ENCODE data around the gene MACROD1. TPM values are rescaled to one million over a fixed set of nuclear protein-coding genes. Genes with fewer than 3 reads are reported as not detected.

The MACROD1 gene
- total and polyA plus RNA-seq, 10 of the 15 experiments (the other 5 are each of a cell fraction or from before 2014, with no cell fraction given) = 1.2 to 22.7 (median 11.3) TPM; not detected in 1

- Histone ChIP-seq H3K36me3 (ENCODE audit: control insufficient read depth in 2 of 2, insufficient read depth in 2 of 2, low read length in 1 of 2) (peaks cover 23 to 30% of the 10 kb centered on the region in 2 experiments; a peak in 3 of 4 replicates), H3K27ac (ENCODE audit: control insufficient read depth, insufficient read depth) (peak overlapping the region; percentile 98), H3K9me3 (replicated peaks; ENCODE audit: control insufficient read depth, insufficient read depth, low read length) (no peaks in the 10 kb centered on the region), H3K4me3 (peak overlapping the region; percentile 74), H3K27me3 (replicated peaks in 1 of 2; ENCODE audit: control insufficient read depth in 2 of 2, insufficient read depth in 2 of 2, low read length in 1 of 2) (no peaks in the 10 kb centered on the region), H3K4me2 (ENCODE audit: control insufficient read depth, insufficient read depth) (peak overlapping the region; percentile 76), H3K9ac (ENCODE audit: control insufficient read depth, insufficient read depth, low read length) (peak overlapping the region; percentile 95), H2AFZ (ENCODE audit: control insufficient read depth, low read depth, low read length) (no peak overlapping the region; the same call in 1 of the 2 replicates), H3K4me1 (ENCODE audit: control insufficient read depth, insufficient read depth, low read length) (peaks cover 26% of the 10 kb centered on the region), H4K20me1 (ENCODE audit: control insufficient read depth, insufficient read depth) (no peaks in the 10 kb centered on the region), H3K79me2 (ENCODE audit: control insufficient read depth, insufficient read depth, low read length) (peaks cover 39% of the 10 kb centered on the region)
- no TSS peak for BruUV-seq (replicated peaks)
- no peak for DNase-seq (ENCODE audit: low read depth, low spot score)
- ChIA-PET CTCF (interaction anchor here (0.6 to 9.7 kb wide), 9 partner anchors 9 to 94 kb away, joined by 3 to 238 read pairs (median 8); partner anchors contain the start of genes CATSPERZ, DNAJC4, ESRRA and NUDT22), SMC1A (ENCODE audit: uncharacterized antibody, unreplicated experiment) (interaction anchor here (1.6 to 5.5 kb wide), 6 partner anchors 11 to 110 kb away, joined by 3 to 98 read pairs (median 36); partner anchors contain the start of genes CATSPERZ, ESRRA, FKBP2 and NUDT22), RAD21 (ENCODE audit: unreplicated experiment) (interaction anchor here (1.5 to 6.6 kb wide), 8 partner anchors 15 to 95 kb away, joined by 6 to 125 read pairs (median 33); partner anchors contain the start of genes CATSPERZ, ESRRA, FKBP2 and NUDT22), POLR2A (interaction anchor here (0.6 to 5.8 kb wide), 13 partner anchors 17 to 1481 kb away, joined by 4 to 85 read pairs (median 21); partner anchors contain the start of genes BAD, CATSPERZ, ESRRA and FKBP2)
- TF ChIP-seq SRF (IDR thresholded peaks at IDR 0.05; ENCODE audit: low read depth in 2 of 2, low read length in 2 of 2) = 0 out of 4 replicates have a peak, but pooled peaks of 1 of the 2 experiments have one; percentile 7
- no peak for TF ChIP-seq CBX3 (IDR thresholded peaks at IDR 0.05; ENCODE audit: borderline replicate concordance, low read depth)
- TF ChIP-seq NKRF (conservative IDR thresholded peaks at IDR 0.05) = 0 out of 2 replicates have a peak, but pooled peaks have one; percentile 2
- TF ChIP-seq MTA3 (IDR thresholded peaks at IDR 0.05; ENCODE audit: borderline replicate concordance, low read length) = no peak
- peak; percentile 4; the same call in 2 of the 3 replicates for ATAC-seq
- 56% methylated on average over 23 of the region's 23 CpGs for WGBS (ENCODE audit: insufficient coverage, insufficient replicate concordance, low lambda C conversion rate, missing lambda C conversion rate)
- intact Hi-C loops (cut with micrococcal nuclease; ENCODE audit: unreplicated experiment) (no loop called here), in situ Hi-C loops (cut with MboI) (no loop called here)
- no peak for FAIRE-seq
Measured at GRCh38 chr11:64208086-64208795, 42.3 kb upstream of the MACROD1 start.

Measured in GM12878 (cell line).